AG09319 (cell line): ENCODE data around the gene CCNQ.

Experiments used
- DNase-seq: peaks from one replicate; pipeline ENCODE4 v3.0.0-alpha.2; 2010; ENCODE audit warnings: low read depth; ENCODE audit errors: extremely low read depth
- CTCF ChIP-seq: IDR thresholded peaks from 2 replicates; pipeline ENCODE4 v1.5.1; 2011; ENCODE audit warnings: low read depth, mild to moderate bottlenecking, inconsistent platforms, low read length, moderate library complexity

CCNQ gene

GRCh38 chrX:153603131-153603656 is 4.3 kb upstream of the CCNQ start:
- no peak for TF ChIP-seq CTCF
- DNase-seq, result no peak

- no peak for TF ChIP-seq CTCF
- DNase-seq, result no peak
Measured at GRCh38 chrX:153602601-153603000, 3.7 kb upstream of the CCNQ start.

GRCh38 chrX:153601511-153602110 is 2.7 kb upstream of the CCNQ start:
- TF ChIP-seq CTCF, result no peak
- DNase-seq, result no peak

GRCh38 chrX:153600921-153601320 is 2.0 kb upstream of the CCNQ start:
- no peak for TF ChIP-seq CTCF
- no peak for DNase-seq

- no peak for TF ChIP-seq CTCF
- no peak for DNase-seq
Measured at GRCh38 chrX:153600032-153600373, 1.1 kb upstream of the CCNQ start.

- DNase-seq, result peak; percentile 60
- TF ChIP-seq CTCF, result no peak
Measured at GRCh38 chrX:153599192-153600031, 473 bp upstream of the CCNQ start.
